GM23248 (cell line): Measurements from ENCODE around the gene RNF183. TPM values are rescaled to one million over a fixed set of nuclear protein-coding genes. Genes with fewer than 3 reads are reported as not detected.

Experiments
- DNase-seq: peaks from one replicate; pipeline ENCODE4 v3.0.0-alpha.2; 2015
- H2AFZ ChIP-seq: fragments of 200-600 bp; sonication (generic); 2 replicates; pipeline ENCODE4 v1.6.1; 2016; ENCODE audit warnings: antibody characterized with exemption
- H3F3A ChIP-seq: fragments of 200-600 bp; sonication (generic); 2 replicates; pipeline ENCODE4 v1.6.1; 2016; ENCODE audit warnings: mild to moderate bottlenecking, antibody characterized with exemption, mixed run types; ENCODE audit not compliant: insufficient read depth
- H3K27ac ChIP-seq: fragments of 200-600 bp; sonication (generic); 2 replicates; pipeline ENCODE4 v1.5.1; 2016; ENCODE audit warnings: mild to moderate bottlenecking
- H3K27me3 ChIP-seq: fragments of 200-600 bp; sonication (generic); replicated peaks from 2 replicates; pipeline ENCODE4 v1.6.1; 2016; ENCODE audit warnings: mild to moderate bottlenecking; ENCODE audit not compliant: insufficient read depth
- H3K36me3 ChIP-seq: fragments of 200-600 bp; sonication (generic); 2 replicates; pipeline ENCODE4 v1.6.1; 2016; ENCODE audit warnings: low read depth, mild to moderate bottlenecking
- H3K4me1 ChIP-seq: fragments of 200-600 bp; sonication (generic); 2 replicates; pipeline ENCODE4 v1.6.1; 2016; ENCODE audit warnings: mild to moderate bottlenecking; ENCODE audit not compliant: insufficient read depth
- H3K4me2 ChIP-seq: fragments of 200-600 bp; sonication (generic); one replicate; pipeline ENCODE4 v1.6.1; 2016; ENCODE audit warnings: mild to moderate bottlenecking; ENCODE audit not compliant: unreplicated experiment
- H3K4me3 ChIP-seq: fragments of 200-600 bp; sonication (generic); 2 replicates; pipeline ENCODE4 v1.5.1; 2016; ENCODE audit warnings: mild to moderate bottlenecking
- H3K79me2 ChIP-seq: fragments of 200-600 bp; sonication (generic); 2 replicates; pipeline ENCODE4 v1.6.1; 2016; ENCODE audit warnings: mild to moderate bottlenecking; ENCODE audit not compliant: insufficient read depth
- H3K9ac ChIP-seq: fragments of 200-600 bp; sonication (generic); 2 replicates; pipeline ENCODE4 v1.6.1; 2016; ENCODE audit warnings: mild to moderate bottlenecking
- H3K9me2 ChIP-seq: fragments of 200-600 bp; sonication (generic); 2 replicates; pipeline ENCODE4 v1.6.1; 2016; ENCODE audit warnings: mixed run types, mild to moderate bottlenecking, moderate library complexity; ENCODE audit not compliant: insufficient read depth
- H3K9me3 ChIP-seq: fragments of 200-600 bp; sonication (generic); one replicate; pipeline ENCODE4 v1.6.1; 2017; ENCODE audit warnings: low read depth
- H4K20me1 ChIP-seq: fragments of 200-600 bp; sonication (generic); 2 replicates; pipeline ENCODE4 v1.6.0; 2016; ENCODE audit not compliant: insufficient read depth
- EZH2 ChIP-seq: fragments of 200-600 bp; sonication (generic); IDR thresholded peaks from 2 replicates; pipeline ENCODE4 v1.6.1; 2018; ENCODE audit warnings: antibody characterized with exemption, mild to moderate bottlenecking; ENCODE audit not compliant: insufficient read depth, poor library complexity, severe bottlenecking
- EZH2phosphoT487 ChIP-seq: fragments of 200-600 bp; sonication (generic); IDR thresholded peaks from 2 replicates; pipeline ENCODE4 v1.6.1; 2018; ENCODE audit warnings: antibody characterized with exemption, moderate library complexity, mild to moderate bottlenecking, low read depth; ENCODE audit not compliant: insufficient read depth
- WGBS, 2 experiments: methylation state at CpG; one replicate each; pipeline ENCODE4 v1.1.6; 2015 to 2017; ENCODE audit warnings: low lambda C conversion rate in 2 of 2, low coverage in 1 of 2; ENCODE audit errors: missing lambda C conversion rate in 2 of 2; 5-methylcytosine and 5-hydroxymethylcytosine counted together
- in situ Hi-C: fragments of 300-500 bp; cut with MboI; formaldehyde crosslinking; loops from 2 replicates; pipeline ENCODE4 v1.15.0; 2020
- polyA plus RNA-seq: library from polyadenylated mRNA; unstranded; fragments of >200 nt; fragmentation: Nextera tagmentation; extraction: Ambion mirVana; gene quantifications from 2 replicates; pipeline ENCODE4 v1.2.1, GENCODE V29; 2016
- total RNA-seq: library from RNA; depleted of rRNA; stranded (reverse); fragments of >200 nt; shearing (Covaris generic); gene quantifications from 2 replicates; pipeline ENCODE4 v1.2.3, GENCODE V29; 2014

Gene RNF183
- total and polyA plus RNA-seq, 2 experiments from 2014 or later: not detected

- no peaks in the 10 kb centered on the region for H3K9me2 ChIP-seq
- DNase-seq: peak; percentile 94
- peak within 1 kb of the TSS; percentile 100 for H2AFZ ChIP-seq
- H3K27ac ChIP-seq: peak within 1 kb of the TSS; percentile 63
- 0 out of 2 replicates have a peak, but pooled peaks cover 7% of the 10 kb centered on the region for H3K79me2 ChIP-seq
- in situ Hi-C loops: no loop called here
- 1 to 2% methylated on average over 36 to 44 of the region's 46 CpGs for WGBS, 2 experiments
- peak within 1 kb of the TSS; percentile 99 for H3K4me2 ChIP-seq
- peak within 1 kb of the TSS; percentile 78 for H3K9ac ChIP-seq
- TF ChIP-seq EZH2 (no peak), EZH2phosphoT487 (no peak)
- H3K27me3 ChIP-seq: no peaks in the 10 kb centered on the region
- no peaks in the 10 kb centered on the region for H3F3A ChIP-seq
- no peaks in the 10 kb centered on the region for H4K20me1 ChIP-seq
- H3K9me3 ChIP-seq: no peaks in the 10 kb centered on the region
- H3K4me1 ChIP-seq: peaks cover 8% of the 10 kb centered on the region
- peak within 1 kb of the TSS; percentile 82 for H3K4me3 ChIP-seq
- no peaks in the 10 kb centered on the region for H3K36me3 ChIP-seq
These were observed 37.0 kb upstream of the RNF183 start, which contains the start of gene WDR31 for GRCh38 chr9:113340011-113340699. Gene WDR31 (minus strand): TSS chr9:113340275. CDS start chr9:113332022, 8,253 bp downstream.

- no peaks in the 10 kb centered on the region for H3K9me2 ChIP-seq
- H2AFZ ChIP-seq: no peak overlapping the region
- peaks cover 8% of the 10 kb centered on the region for H3K4me1 ChIP-seq
- in situ Hi-C loops: no loop called here
- WGBS, 2 experiments: 91 to 96% methylated on average over 2 of the region's 2 CpGs
- H3K79me2 ChIP-seq: 0 out of 2 replicates have a peak, but pooled peaks cover 7% of the 10 kb centered on the region
- no peaks in the 10 kb centered on the region for H3F3A ChIP-seq
- H3K36me3 ChIP-seq: no peaks in the 10 kb centered on the region
- no peaks in the 10 kb centered on the region for H4K20me1 ChIP-seq
- no peak overlapping the region for H3K9ac ChIP-seq
- no peak for DNase-seq
- H3K9me3 ChIP-seq: no peaks in the 10 kb centered on the region
- no peak overlapping the region for H3K4me3 ChIP-seq
- no peak overlapping the region for H3K4me2 ChIP-seq
- no peaks in the 10 kb centered on the region for H3K27me3 ChIP-seq
- TF ChIP-seq EZH2 (no peak), EZH2phosphoT487 (no peak)
- no peak overlapping the region for H3K27ac ChIP-seq
These were observed 34.5 kb upstream of the RNF183 start for GRCh38 chr9:113337714-113338113.

DNA sequence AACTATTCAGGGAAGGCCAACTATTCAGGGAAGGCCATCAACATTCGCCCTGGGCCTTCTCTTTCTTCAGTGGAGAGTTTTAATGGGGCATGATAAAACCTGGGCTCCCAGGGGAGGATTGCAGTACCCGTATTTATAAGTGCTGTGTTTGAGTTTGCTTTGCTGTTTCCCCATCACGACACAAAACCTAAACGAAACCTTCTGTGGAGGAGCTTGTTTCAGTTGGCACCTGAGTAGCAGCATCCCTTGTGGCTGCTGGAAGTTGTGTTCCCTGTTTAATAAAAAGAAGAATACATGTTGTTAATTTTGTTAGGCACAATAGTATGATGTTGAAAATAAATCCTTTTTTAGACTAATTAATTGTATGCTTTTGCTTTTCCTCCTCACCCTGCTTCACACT lies 28.6 kb upstream of the RNF183 start:
- Histone ChIP-seq H3K27ac (no peak overlapping the region), H3K4me2 (no peak overlapping the region), H2AFZ (no peak overlapping the region), H3K9me3 (no peaks in the 10 kb centered on the region), H3K4me1 (no peaks in the 10 kb centered on the region), H3K36me3 (no peaks in the 10 kb centered on the region), H3K9ac (no peak overlapping the region), H3K27me3 (no peaks in the 10 kb centered on the region), H3K79me2 (no peaks in the 10 kb centered on the region), H4K20me1 (no peaks in the 10 kb centered on the region), H3K9me2 (no peaks in the 10 kb centered on the region), H3F3A (no peaks in the 10 kb centered on the region), H3K4me3 (no peak overlapping the region)
- TF ChIP-seq EZH2phosphoT487 (no peak), EZH2 (no peak)
- WGBS, 2 experiments: 62 to 65% methylated on average over 4 of the region's 4 CpGs
- in situ Hi-C loops: no loop called here
- no peak for DNase-seq

DNA sequence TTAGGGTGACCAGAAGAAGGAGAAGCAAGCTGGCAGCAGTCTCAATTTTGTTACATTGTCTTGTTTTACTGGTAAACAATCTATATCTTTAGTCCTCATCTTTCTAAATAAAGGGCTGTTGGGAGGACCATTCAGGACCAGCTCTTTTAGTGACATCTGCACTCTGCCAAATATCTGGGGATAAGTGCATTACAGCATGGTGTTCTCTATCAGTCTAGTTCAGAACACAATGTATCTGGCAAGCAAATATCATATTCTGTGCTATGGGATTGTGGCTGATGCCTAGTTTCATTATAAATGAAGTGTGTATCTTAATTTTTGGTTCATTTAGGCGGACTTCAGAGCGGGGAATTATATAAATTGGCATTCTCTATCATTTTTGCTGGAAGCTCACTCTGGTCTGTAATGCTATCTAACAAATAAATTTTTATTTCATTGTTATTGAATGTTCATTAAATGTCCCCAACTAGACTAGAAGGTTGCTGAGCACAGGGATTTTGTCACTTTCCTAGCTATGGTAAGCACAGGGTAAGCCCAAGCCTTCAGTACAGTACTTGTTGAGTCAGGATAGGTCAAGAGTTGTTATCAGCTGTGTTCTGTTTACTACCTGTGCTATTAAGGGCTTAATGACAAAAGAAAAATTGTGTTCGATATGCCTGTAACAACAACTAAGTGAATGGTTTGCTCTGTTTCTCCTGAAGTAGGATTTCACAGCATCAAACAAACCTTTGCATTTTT lies 25.0 kb upstream of the RNF183 start:
- Histone ChIP-seq H2AFZ (no peak overlapping the region), H3K27ac (no peak overlapping the region), H3K4me2 (no peak overlapping the region), H3K9ac (no peak overlapping the region), H3K4me3 (no peak overlapping the region), H3K9me2 (no peaks in the 10 kb centered on the region), H4K20me1 (no peaks in the 10 kb centered on the region), H3F3A (no peaks in the 10 kb centered on the region), H3K9me3 (no peaks in the 10 kb centered on the region), H3K36me3 (no peaks in the 10 kb centered on the region), H3K4me1 (no peaks in the 10 kb centered on the region), H3K27me3 (no peaks in the 10 kb centered on the region), H3K79me2 (no peaks in the 10 kb centered on the region)
- in situ Hi-C loops: no loop called here
- DNase-seq: no peak
- 88 to 93% methylated on average over 3 of the region's 3 CpGs for WGBS, 2 experiments
- no peak for TF ChIP-seq EZH2phosphoT487
- no peak for TF ChIP-seq EZH2
